Erythroblast (primary cell): ENCODE results near the gene NFATC2IP.
"Not testable (repeated sequence)": the region's sequence is repeated elsewhere in the genome, so short reads cannot be mapped to it uniquely, and the experiment has no call there.

ENCODE experiments used
- DNase-seq, 2 experiments: peaks; one replicate each; lab custom pipeline; 2025; lab: John Stamatoyannopoulos, UW
- GATA1 ChIP-seq: IDR thresholded peaks from 2 replicates; pipeline ENCODE4 v1.6.1; 2011; ENCODE audit warnings: low read depth, mild to moderate bottlenecking, control low read depth, low read length, moderate library complexity
- POLR2A ChIP-seq: IDR thresholded peaks from 2 replicates; pipeline ENCODE4 v1.6.1; 2011; ENCODE audit warnings: mild to moderate bottlenecking, low read length

The NFATC2IP gene

DNA sequence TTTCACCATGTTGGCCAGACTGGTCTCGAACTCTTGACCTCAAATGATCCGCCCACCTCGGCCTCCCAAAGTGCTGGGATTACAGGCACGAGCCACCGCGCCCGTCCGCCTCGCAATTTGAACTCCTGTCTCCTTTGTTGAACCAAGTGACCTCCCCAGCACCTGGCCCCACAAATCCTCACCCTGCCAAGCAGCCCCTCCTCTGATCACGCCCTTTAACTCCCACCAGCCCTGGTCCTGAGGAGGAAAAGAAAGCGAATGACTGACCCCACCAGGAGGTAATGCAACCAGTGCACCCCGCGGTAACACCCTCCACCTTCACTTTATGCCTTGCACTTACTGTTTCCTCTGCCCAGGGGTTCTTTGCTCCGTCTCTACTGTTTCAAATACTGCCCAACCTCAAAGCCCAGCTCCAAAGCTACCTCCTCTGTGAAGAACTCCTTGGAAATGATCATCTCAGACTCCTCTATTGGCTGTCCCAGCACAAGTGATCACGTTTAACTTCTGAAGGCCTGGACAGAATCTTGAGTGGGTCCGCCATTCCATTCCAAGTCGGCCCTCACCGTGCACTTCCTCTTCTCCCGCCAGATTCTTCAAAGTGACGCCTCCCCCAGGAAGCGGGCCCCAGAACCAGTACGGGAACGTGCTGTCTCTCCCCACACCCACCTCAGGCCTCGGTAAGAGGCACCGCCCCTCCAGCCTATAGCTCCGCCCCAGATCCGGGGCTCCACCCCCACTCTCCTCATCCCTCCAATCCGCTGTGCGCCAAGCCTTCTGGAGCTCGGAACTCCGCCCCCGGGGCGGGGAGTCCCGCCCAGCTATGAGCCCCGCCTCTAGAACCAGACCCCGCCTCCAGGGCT lies 14.6 kb upstream of the NFATC2IP start:
- no peak for TF ChIP-seq POLR2A
- DNase-seq = peak; percentile 87 to 92

GRCh38 chr16:28936784-28937155 lies 14.0 kb upstream of the NFATC2IP start:
- no peak for DNase-seq
- TF ChIP-seq POLR2A (no peak), GATA1 (no peak)

DNA sequence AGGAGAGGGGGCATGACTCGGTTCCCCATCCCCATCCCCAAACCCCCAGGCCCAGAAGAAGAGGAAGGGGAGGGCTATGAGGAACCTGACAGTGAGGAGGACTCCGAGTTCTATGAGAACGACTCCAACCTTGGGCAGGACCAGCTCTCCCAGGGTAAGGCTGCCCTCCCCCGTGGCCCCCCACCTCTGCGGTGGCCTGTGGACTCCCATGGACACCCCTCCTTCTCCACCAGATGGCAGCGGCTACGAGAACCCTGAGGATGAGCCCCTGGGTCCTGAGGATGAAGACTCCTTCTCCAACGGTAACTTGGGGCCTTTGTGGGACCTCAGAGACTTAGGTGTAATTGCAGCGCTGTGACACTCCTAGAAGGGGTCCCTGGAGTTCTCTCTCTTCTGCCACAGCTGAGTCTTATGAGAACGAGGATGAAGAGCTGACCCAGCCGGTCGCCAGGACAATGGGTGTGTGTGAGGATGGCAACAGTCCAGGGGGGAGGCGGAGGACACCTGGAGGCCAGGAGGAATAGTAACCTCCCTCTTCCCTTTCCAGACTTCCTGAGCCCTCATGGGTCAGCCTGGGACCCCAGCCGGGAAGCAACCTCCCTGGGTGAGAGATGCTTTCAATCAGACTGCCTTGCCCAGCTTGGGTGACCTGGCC lies 13.4 kb upstream of the NFATC2IP start:
- TF ChIP-seq GATA1 (no peak), POLR2A (no peak)
- DNase-seq = no peak

GRCh38 chr16:28938721-28939120 lies 12.0 kb upstream of the NFATC2IP start:
- no peak for TF ChIP-seq POLR2A
- TF ChIP-seq GATA1 = no peak
- DNase-seq = no peak

DNA sequence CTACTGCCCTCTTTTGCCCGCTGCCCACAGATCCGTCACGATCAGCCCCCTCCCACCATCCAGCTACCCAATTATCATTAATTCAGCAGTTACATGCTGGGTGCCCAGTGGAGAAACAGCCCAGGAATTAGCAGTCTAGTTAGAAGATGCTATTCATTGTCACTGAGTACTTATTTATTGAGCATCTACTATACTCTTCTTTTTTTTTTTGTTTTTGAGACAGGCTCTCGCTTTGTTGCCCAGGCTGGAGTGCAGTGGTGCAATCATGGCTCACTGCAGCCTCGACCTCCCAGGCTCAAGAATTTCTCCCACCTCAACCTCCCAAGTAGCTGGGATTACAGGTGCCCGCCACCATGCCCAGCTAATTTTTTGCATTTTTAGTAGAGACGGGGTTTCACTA lies 10.9 kb upstream of the NFATC2IP start:
- not testable (repeated sequence) for DNase-seq

- TF ChIP-seq POLR2A (no peak), GATA1 (no peak)
- DNase-seq = no peak
These were observed 7.5 kb upstream of the NFATC2IP start for GRCh38 chr16:28943281-28943680.

DNA sequence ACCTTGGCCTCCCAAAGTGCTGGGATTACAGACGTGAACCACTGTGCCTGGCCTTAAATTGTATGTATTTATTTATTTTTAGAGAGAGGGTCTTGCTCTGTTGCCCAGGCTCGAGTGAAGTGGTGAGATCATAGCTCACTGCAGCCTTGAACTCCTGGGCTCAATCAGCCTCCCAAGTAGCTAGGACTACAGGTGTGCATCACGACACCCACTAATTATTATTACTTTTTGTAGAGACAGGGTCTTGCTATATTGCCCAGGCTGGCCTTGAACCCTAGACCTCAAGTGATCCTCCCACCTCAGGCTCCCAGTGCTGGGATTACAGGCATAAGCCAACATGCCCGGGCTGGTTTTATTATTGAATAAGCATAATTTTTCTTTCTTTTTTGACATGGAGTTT lies 4.1 kb upstream of the NFATC2IP start:
- TF ChIP-seq GATA1 = no peak
- no peak for TF ChIP-seq POLR2A
- no peak for DNase-seq

- peak in 1 of 2 experiments; percentile 71 for DNase-seq
- TF ChIP-seq POLR2A = no peak
- no peak for TF ChIP-seq GATA1
These were observed 740 bp downstream of the NFATC2IP start for GRCh38 chr16:28951410-28951943.

DNA sequence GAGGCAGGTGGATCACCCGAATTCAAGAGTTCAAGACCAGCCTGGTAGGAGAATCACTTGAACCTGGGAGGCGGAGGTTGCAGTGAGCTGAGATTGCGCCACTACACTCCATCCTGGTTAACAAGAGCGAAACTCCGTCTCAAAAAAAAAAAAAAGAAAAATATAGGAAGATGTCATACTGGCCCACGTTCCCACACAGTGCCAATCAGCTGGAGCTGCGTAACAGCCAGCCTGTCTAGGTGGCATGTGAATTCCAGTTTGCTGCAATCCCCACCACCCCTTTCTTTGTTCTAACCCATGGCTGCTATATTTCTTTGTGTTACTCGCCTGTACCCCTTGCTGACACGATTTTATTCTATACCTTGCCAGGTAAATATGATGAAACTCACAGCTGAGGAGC lies 7.5 kb downstream of the NFATC2IP start:
- no peak for DNase-seq
- TF ChIP-seq GATA1 = no peak
- TF ChIP-seq POLR2A = no peak

DNA sequence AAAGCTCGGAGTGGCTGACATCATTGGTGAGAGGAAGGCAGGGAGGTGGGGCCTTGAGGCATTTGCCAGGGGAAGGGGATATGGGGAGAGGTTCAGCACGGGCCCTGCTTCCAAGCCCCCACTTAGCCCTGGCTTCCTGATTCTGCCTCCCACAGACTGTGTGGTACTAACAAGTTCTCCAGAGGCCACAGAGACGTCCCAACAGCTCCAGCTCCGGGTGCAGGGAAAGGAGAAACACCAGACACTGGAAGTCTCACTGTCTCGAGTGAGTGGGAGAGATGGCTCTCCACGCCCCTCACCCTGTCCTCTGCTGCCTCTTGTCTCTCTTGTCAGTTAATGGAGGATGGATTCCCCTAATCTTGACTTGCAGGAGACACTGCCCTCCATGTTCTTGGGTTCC lies 8.1 kb downstream of the NFATC2IP start:
- DNase-seq = no peak
- TF ChIP-seq GATA1 = no peak
- TF ChIP-seq POLR2A = no peak

GRCh38 chr16:28964072-28964471 lies 13.3 kb downstream of the NFATC2IP start:
- DNase-seq = no peak
- no peak for TF ChIP-seq GATA1
- no peak for TF ChIP-seq POLR2A

GRCh38 chr16:28964496-28964895 lies 13.8 kb downstream of the NFATC2IP start:
- no peak for TF ChIP-seq GATA1
- TF ChIP-seq POLR2A = no peak
- no peak for DNase-seq

DNA sequence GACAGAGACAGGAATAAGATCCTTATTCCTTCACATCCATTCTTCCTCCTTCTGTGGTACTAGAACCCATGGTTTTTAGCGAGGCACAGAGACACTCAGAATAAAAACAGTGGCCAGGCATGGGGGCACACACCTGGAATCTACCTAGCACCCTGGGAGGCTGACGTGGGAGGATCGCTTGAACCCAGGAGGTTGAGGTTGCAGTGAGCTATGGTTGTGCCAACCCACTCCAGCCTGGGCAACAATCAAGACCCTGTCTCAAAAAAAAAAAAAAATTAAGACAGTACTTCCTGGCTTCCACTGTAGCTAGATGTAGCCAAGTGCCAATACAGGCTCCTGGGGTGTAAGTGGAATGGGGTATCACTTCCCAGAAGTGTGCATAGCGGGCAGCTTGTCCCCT lies 16.4 kb downstream of the NFATC2IP start:
- TF ChIP-seq GATA1 (no peak), POLR2A (no peak)
- DNase-seq = no peak

- DNase-seq = not testable (repeated sequence)
These were observed 19.0 kb downstream of the NFATC2IP start for GRCh38 chr16:28969696-28970095.

DNA sequence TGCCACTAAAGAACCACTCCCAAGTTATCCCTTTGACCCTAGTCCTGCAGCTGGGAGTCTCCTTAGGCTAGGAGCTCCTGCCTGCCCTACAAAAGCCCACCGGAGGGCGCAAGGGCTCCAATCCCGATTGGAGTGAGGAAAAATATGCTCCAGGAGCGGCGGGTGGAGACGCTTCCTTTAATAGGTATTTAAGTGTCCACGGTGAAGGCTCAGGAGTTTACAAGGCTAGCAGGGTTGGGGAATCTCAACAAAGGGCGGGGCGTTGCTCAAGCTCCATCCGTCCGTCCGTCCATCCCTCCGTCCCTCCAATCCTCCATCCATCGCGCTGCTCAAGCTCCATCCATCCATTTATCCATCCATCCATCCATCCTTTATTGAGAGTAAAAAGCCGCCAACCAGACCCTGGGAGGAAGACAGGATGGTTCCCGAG lies 23.3 kb downstream of the NFATC2IP start:
- no peak for TF ChIP-seq POLR2A
- TF ChIP-seq GATA1 = no peak
- DNase-seq = peak; percentile 55 to 62
